ENCODE measurements around the gene ADGRG3. TPM values are rescaled to one million over a fixed set of nuclear protein-coding genes. Genes with fewer than 3 reads are reported as not detected.

Gene ADGRG3
- total RNA-seq, 1 donor from 2014 or later = 0.60 TPM

- DNase-seq (ENCODE audit: low spot score) = no peak
Measured at GRCh38 chr16:57646388-57647039, 21.6 kb upstream of the ADGRG3 start.

GRCh38 chr16:57647136-57647875 is 20.8 kb upstream of the ADGRG3 start:
- DNase-seq (ENCODE audit: low spot score) = no peak

- no peak for DNase-seq (ENCODE audit: low spot score)
Measured at GRCh38 chr16:57648125-57648524, 20.0 kb upstream of the ADGRG3 start.

- peak; percentile 85 for DNase-seq (ENCODE audit: low spot score)
Measured at GRCh38 chr16:57648581-57649442, 19.3 kb upstream of the ADGRG3 start.

- no peak for DNase-seq (ENCODE audit: low spot score)
Measured at GRCh38 chr16:57649443-57649751, 18.7 kb upstream of the ADGRG3 start.

DNA sequence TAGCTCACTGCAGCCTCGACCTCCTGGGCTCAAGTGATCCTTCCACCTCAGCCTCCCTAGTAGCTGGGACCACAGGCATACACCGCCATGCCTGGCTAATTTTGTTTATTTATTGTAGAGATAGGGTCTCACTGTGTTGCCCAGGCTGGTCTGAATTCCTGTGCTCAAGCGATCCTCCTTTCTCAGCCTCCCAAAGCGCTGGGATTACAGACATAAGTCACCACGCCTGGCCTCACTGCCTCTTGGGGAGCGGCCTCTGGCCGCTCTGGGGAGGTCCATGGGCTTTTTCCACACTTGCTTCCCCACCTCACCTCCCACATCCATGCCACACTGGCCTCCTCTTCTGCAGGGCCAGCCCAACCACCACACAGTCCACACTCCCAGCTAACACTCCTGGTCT is 18.3 kb upstream of the ADGRG3 start:
- no peak for DNase-seq (ENCODE audit: low spot score)

- DNase-seq (ENCODE audit: low spot score) = no peak
Measured at GRCh38 chr16:57651344-57652333, 16.5 kb upstream of the ADGRG3 start.

- no peak for DNase-seq (ENCODE audit: low spot score)
Measured at GRCh38 chr16:57652695-57653471, 15.2 kb upstream of the ADGRG3 start.

GRCh38 chr16:57653936-57654335 is 14.2 kb upstream of the ADGRG3 start:
- no peak for DNase-seq (ENCODE audit: low spot score)

DNA sequence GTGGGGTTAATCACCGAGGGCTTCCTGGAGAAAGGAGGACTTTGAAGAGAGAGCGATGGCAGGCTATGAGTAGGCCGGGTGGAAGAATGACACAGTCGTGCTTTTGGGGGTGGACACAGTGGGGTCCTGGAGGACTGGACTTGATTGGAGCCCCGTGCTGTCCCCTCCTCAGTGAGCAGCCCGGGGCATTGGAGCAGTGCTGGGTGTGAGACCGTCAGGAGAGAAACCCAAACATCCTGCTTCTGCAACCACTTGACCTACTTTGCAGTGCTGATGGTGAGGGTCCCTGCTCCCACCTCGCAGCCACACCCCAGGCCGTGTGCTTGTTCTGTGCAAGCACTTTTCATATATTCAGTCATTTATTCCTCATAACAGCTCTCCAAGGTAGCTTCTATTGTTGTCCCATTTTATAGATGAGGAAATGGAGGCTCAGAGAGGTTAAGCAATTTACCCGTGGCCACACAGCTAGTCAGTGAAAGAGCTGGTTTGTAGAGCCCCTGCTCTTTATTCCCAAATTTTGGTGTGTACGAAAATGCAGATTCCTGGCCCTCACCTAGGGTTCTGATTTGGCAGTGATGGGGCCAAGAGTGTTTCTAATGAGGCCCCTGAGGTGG is 11.7 kb upstream of the ADGRG3 start:
- DNase-seq (ENCODE audit: low spot score) = no peak

- no peak for DNase-seq (ENCODE audit: low spot score)
Measured at GRCh38 chr16:57657228-57657627, 10.9 kb upstream of the ADGRG3 start.

- DNase-seq (ENCODE audit: low spot score) = no peak
Measured at GRCh38 chr16:57658130-57658877, 9.8 kb upstream of the ADGRG3 start.

GRCh38 chr16:57658878-57659674 is 9.0 kb upstream of the ADGRG3 start:
- DNase-seq (ENCODE audit: low spot score) = no peak

- DNase-seq (ENCODE audit: low spot score) = no peak
Measured at GRCh38 chr16:57660715-57661463, 7.2 kb upstream of the ADGRG3 start.

GRCh38 chr16:57661510-57661909 is 6.6 kb upstream of the ADGRG3 start:
- DNase-seq (ENCODE audit: low spot score) = no peak

DNA sequence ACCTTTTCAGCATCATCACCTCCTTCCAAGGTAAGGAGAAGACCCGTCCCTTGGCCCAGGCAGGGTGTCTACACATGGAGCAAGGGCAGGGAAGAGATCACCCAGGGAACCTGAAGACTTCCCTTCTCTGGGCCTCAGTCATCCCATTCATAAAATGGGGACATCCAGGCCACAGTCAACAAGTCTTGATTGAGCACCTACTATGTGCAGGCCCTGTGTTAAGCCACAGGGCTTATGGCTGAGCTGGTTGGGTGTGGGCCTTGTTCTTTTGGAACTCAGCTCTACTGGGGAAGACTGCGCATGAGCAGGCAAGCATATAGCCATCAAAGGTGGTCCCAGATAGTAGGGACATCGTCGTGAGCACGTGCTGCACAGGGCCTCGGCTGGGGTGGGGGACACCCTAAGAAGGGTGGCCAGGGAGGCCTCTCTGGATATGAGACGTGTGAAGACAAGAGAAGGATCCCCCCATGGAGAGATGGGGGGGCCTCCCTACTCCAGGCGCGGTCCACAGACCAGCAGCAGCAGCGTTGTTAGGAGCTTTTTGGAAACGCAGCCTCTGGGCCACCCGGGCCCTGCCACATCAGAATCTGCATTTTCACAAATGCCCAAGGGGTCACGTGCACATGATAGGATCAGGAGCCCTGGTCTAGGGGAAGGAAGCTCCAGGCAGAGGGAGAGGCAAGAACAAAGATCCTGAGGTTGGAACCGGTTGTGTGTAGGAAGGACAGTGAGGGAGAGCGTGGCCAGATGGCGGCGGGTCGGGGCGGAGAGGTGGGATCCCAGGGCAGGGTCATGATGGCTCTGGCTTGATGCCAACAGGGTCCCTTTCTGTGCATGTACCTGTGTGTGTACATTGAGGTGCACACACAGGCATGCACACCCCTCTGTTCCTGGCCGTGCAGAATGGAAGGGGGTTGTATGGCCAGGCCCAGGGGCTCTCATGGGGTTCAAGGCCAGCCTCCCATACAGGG is 5.9 kb upstream of the ADGRG3 start:
- no peak for DNase-seq (ENCODE audit: low spot score)

GRCh38 chr16:57663436-57663835 is 4.7 kb upstream of the ADGRG3 start:
- DNase-seq (ENCODE audit: low spot score) = no peak

Measured in mucosa of gallbladder (tissue), 1 donor.